ENCODE results near the gene MRPL52. TPM values are rescaled to one million over a fixed set of nuclear protein-coding genes. Genes with fewer than 3 reads are reported as not detected.

MRPL52 gene
- total and polyA plus RNA-seq, 2 donors (not counting 3 experiments of a cell fraction or from before 2014, with no cell fraction given): 81.1 to 174 TPM

GRCh38 chr14:22800346-22800745 is 29.3 kb upstream of the MRPL52 start:
- no TSS peak for BruUV-seq (replicated peaks)
- dilution Hi-C loops (cut with MboI; ENCODE audit: extremely low pct_ligation_motif_present, low sequenced_read_pairs): no loop called here
- ChIA-PET POLR2A (no interaction called here), CTCF (no interaction called here)
- intact Hi-C loops (cut with micrococcal nuclease): no loop called here
- no peaks in the 10 kb centered on the region for H3K4me1 ChIP-seq (ENCODE audit: control insufficient read depth, extremely low read depth, insufficient read depth, low read length)
- H3K9me3 ChIP-seq (replicated peaks; ENCODE audit: control insufficient read depth, insufficient read depth, low read length): no peaks in the 10 kb centered on the region
- H3K4me3 ChIP-seq (replicated peaks in 1 of 3; ENCODE audit: insufficient read depth in 1 of 3, low read depth in 1 of 3, low read length in 3 of 3): no peak overlapping the region
- no peak for TF ChIP-seq JUN (IDR thresholded peaks at IDR 0.05; ENCODE audit: borderline replicate concordance, insufficient read depth, insufficient read length, low read depth)
- TF ChIP-seq MYC (IDR thresholded peaks at IDR 0.05; ENCODE audit: low read depth, low read length): no peak
- TF ChIP-seq EZH2 (IDR thresholded peaks at IDR 0.05; ENCODE audit: borderline replicate concordance, low read depth, low read length, severe bottlenecking): no peak
- no peak for TF ChIP-seq GATA2 (IDR thresholded peaks at IDR 0.05; ENCODE audit: insufficient read depth, insufficient read length, low read depth, low read length)
- no peak for TF ChIP-seq POLR2A (IDR thresholded peaks at IDR 0.05; ENCODE audit: low read depth, low read length)
- peaks cover 0 to 3% of the 10 kb centered on the region in 2 experiments for H3K36me3 ChIP-seq (ENCODE audit: control insufficient read depth in 2 of 2, extremely low read depth in 1 of 2, insufficient read depth in 2 of 2, low read length in 2 of 2)
- H3K27me3 ChIP-seq (ENCODE audit: control insufficient read depth in 2 of 2, insufficient read depth in 2 of 2, low read length in 2 of 2): peaks cover 0 to 3% of the 10 kb centered on the region in 2 experiments
- H3K4me2 ChIP-seq (ENCODE audit: insufficient read depth, low read length): no peak overlapping the region
- H3K9ac ChIP-seq (replicated peaks; ENCODE audit: extremely low read depth, insufficient read depth, low read length): no peak overlapping the region
- no peak overlapping the region for H2AFZ ChIP-seq (ENCODE audit: low read depth, low read length)
- no peak overlapping the region for H3K27ac ChIP-seq (ENCODE audit: insufficient read depth, low read depth, low read length)
- H3K79me2 ChIP-seq (ENCODE audit: control insufficient read depth, insufficient read depth, low read length): no peaks in the 10 kb centered on the region
- H4K20me1 ChIP-seq (replicated peaks; ENCODE audit: control insufficient read depth, extremely low read depth, insufficient read depth, low read length): no peaks in the 10 kb centered on the region
- DNase-seq (ENCODE audit: low read depth, low spot score): no peak
- no peaks in the 10 kb centered on the region for H3K9me1 ChIP-seq (replicated peaks; ENCODE audit: control insufficient read depth, extremely low read depth, insufficient read depth, low read length)
- no peak for FAIRE-seq

- DNase-seq (ENCODE audit: low read depth, low spot score) (no peak), FAIRE-seq (no peak)
- Histone ChIP-seq H3K9me3 (replicated peaks; ENCODE audit: control insufficient read depth, insufficient read depth, low read length) (no peaks in the 10 kb centered on the region), H2AFZ (ENCODE audit: low read depth, low read length) (no peak overlapping the region), H3K27ac (ENCODE audit: insufficient read depth, low read depth, low read length) (no peak overlapping the region), H3K4me2 (ENCODE audit: insufficient read depth, low read length) (no peak overlapping the region), H3K4me3 (replicated peaks in 1 of 3; ENCODE audit: insufficient read depth in 1 of 3, low read depth in 1 of 3, low read length in 3 of 3) (no peak overlapping the region), H3K79me2 (ENCODE audit: control insufficient read depth, insufficient read depth, low read length) (no peaks in the 10 kb centered on the region), H3K4me1 (ENCODE audit: control insufficient read depth, extremely low read depth, insufficient read depth, low read length) (no peaks in the 10 kb centered on the region), H3K9me1 (replicated peaks; ENCODE audit: control insufficient read depth, extremely low read depth, insufficient read depth, low read length) (no peaks in the 10 kb centered on the region), H3K36me3 (ENCODE audit: control insufficient read depth in 2 of 2, extremely low read depth in 1 of 2, insufficient read depth in 2 of 2, low read length in 2 of 2) (no peaks in the 10 kb centered on the region), H3K9ac (replicated peaks; ENCODE audit: extremely low read depth, insufficient read depth, low read length) (no peak overlapping the region), H3K27me3 (ENCODE audit: control insufficient read depth in 2 of 2, insufficient read depth in 2 of 2, low read length in 2 of 2) (no peaks in the 10 kb centered on the region), H4K20me1 (replicated peaks; ENCODE audit: control insufficient read depth, extremely low read depth, insufficient read depth, low read length) (no peaks in the 10 kb centered on the region)
- no TSS peak for BruUV-seq (replicated peaks)
- CTCF ChIA-PET: no interaction called here
- intact Hi-C loops (cut with micrococcal nuclease) (no loop called here), dilution Hi-C loops (cut with MboI; ENCODE audit: extremely low pct_ligation_motif_present, low sequenced_read_pairs) (no loop called here)
- TF ChIP-seq FOS (IDR thresholded peaks at IDR 0.05; ENCODE audit: borderline replicate concordance, insufficient read depth, low read length): no peak
- no peak for TF ChIP-seq MYC (IDR thresholded peaks at IDR 0.05; ENCODE audit: low read depth, low read length)
- TF ChIP-seq POLR2A (IDR thresholded peaks at IDR 0.05; ENCODE audit: low read depth, low read length): no peak
- TF ChIP-seq EZH2 (IDR thresholded peaks at IDR 0.05; ENCODE audit: borderline replicate concordance, low read depth, low read length, severe bottlenecking): no peak
- no peak for TF ChIP-seq GATA2 (IDR thresholded peaks at IDR 0.05; ENCODE audit: insufficient read depth, insufficient read length, low read depth, low read length)
- no peak for TF ChIP-seq CTCF (IDR thresholded peaks at IDR 0.05; ENCODE audit: extremely low read depth in 1 of 2, insufficient read depth in 1 of 2, low read depth in 1 of 2, low read length in 2 of 2)
- no peak for TF ChIP-seq MAX (IDR thresholded peaks at IDR 0.05; ENCODE audit: insufficient read depth, insufficient read length)
- TF ChIP-seq POLR2AphosphoS5 (IDR thresholded peaks at IDR 0.05; ENCODE audit: insufficient read depth, low read depth, low read length): no peak
- TF ChIP-seq JUN (IDR thresholded peaks at IDR 0.05; ENCODE audit: borderline replicate concordance, insufficient read depth, insufficient read length, low read depth): no peak
- POLR2A ChIA-PET: no interaction called here
Observed at GRCh38 chr14:22801716-22802115, 28.0 kb upstream of the MRPL52 start.
